RWPE1 (cell line): Measurements from ENCODE around the gene ATE1.
"Not testable (repeated sequence)": the region's sequence is repeated elsewhere in the genome, so short reads cannot be mapped to it uniquely, and the experiment has no call there.

Experiments
- CTCF ChIA-PET: fragments of 350-600 bp; sonication (Branson Sonifier 250); formaldehyde crosslinking; extraction: SDS; loops from one replicate; lab custom pipeline; 2021; lab: Yijun Ruan, JAX
- POLR2A ChIA-PET: fragments of 400-600 bp; formaldehyde crosslinking; extraction: SDS; loops from one replicate; lab custom pipeline; 2020; ENCODE audit warnings: antibody characterized with exemption; ENCODE audit not compliant: low non-redundant PET; lab: Yijun Ruan, JAX
- DNase-seq: peaks from one replicate; pipeline ENCODE4 v3.0.0; 2012; ENCODE audit warnings: low spot score
- H3K27ac ChIP-seq: fragments of 450-650 bp; 2 replicates; pipeline ENCODE4 v1.5.1; 2017
- CTCF ChIP-seq: fragments of 450-650 bp; conservative IDR thresholded peaks from 2 replicates; pipeline ENCODE4 v1.5.1; 2017; ENCODE audit warnings: low read depth, mild to moderate bottlenecking

Gene ATE1

GRCh38 chr10:121771966-121772365 is 155.9 kb downstream of the ATE1 start:
- POLR2A ChIA-PET, result no interaction called here
- DNase-seq, result no peak
- CTCF ChIA-PET, result interaction anchor here (0.7 kb wide), 1 partner anchor 12 kb away, joined by 3 read pairs; no protein-coding TSS in a partner anchor
- TF ChIP-seq CTCF, result no peak
- no peak overlapping the region for H3K27ac ChIP-seq

- H3K27ac ChIP-seq, result no peak overlapping the region
- no peak for TF ChIP-seq CTCF
- POLR2A ChIA-PET, result no interaction called here
- CTCF ChIA-PET, result no interaction called here
- no peak for DNase-seq
Measured at GRCh38 chr10:121766426-121766825, 161.4 kb downstream of the ATE1 start.

GRCh38 chr10:121765204-121765603 is 162.6 kb downstream of the ATE1 start:
- no peak for TF ChIP-seq CTCF
- DNase-seq, result no peak
- ChIA-PET CTCF (interaction anchor here (0.6 to 1.3 kb wide), 3 partner anchors 36 to 58 kb away, joined by 3 to 6 read pairs (median 4); no protein-coding TSS in a partner anchor), POLR2A (interaction anchor here (0.6 kb wide), 1 partner anchor 13 kb away, joined by 3 read pairs; no protein-coding TSS in a partner anchor)
- no peak overlapping the region for H3K27ac ChIP-seq

- ChIA-PET POLR2A (interaction anchor here (0.6 kb wide), 1 partner anchor 14 kb away, joined by 3 read pairs; no protein-coding TSS in a partner anchor), CTCF (interaction anchor here (0.5 to 1.3 kb wide), 3 partner anchors 59 to 431 kb away, joined by 3 to 6 read pairs (median 3); no protein-coding TSS in a partner anchor)
- no peak overlapping the region for H3K27ac ChIP-seq
- TF ChIP-seq CTCF, result no peak
- no peak for DNase-seq
Measured at GRCh38 chr10:121764233-121764942, 163.4 kb downstream of the ATE1 start.

- DNase-seq, POLR2A ChIA-PET, H3K27ac ChIP-seq, CTCF ChIA-PET: not testable (repeated sequence)
Measured at GRCh38 chr10:121757241-121757640, 170.6 kb downstream of the ATE1 start.

GRCh38 chr10:121755496-121755895 is 172.3 kb downstream of the ATE1 start:
- DNase-seq, CTCF ChIA-PET, H3K27ac ChIP-seq: not testable (repeated sequence)
- POLR2A ChIA-PET, result interaction anchor here (0.5 kb wide), 1 partner anchor 96 kb away, joined by 3 read pairs; no protein-coding TSS in a partner anchor

GRCh38 chr10:121754666-121755065 is 173.2 kb downstream of the ATE1 start:
- ChIA-PET POLR2A (no interaction called here), CTCF (interaction anchor here (1.2 kb wide), 1 partner anchor 14 kb away, joined by 4 read pairs; no protein-coding TSS in a partner anchor)
- no peak overlapping the region for H3K27ac ChIP-seq
- no peak for TF ChIP-seq CTCF
- DNase-seq, result no peak
